Measurements from ENCODE around the gene MIGA2.

The MIGA2 gene

GRCh38 chr9:129060991-129061390 is 24.6 kb downstream of the MIGA2 start:
- no peak overlapping the region for H3K27ac ChIP-seq
- no peak for TF ChIP-seq CTCF (conservative IDR thresholded peaks at IDR 0.05)

- TF ChIP-seq CTCF (conservative IDR thresholded peaks at IDR 0.05), result no peak
- no peak overlapping the region for H3K27ac ChIP-seq
Observed at GRCh38 chr9:129063061-129063460, 26.6 kb downstream of the MIGA2 start.

- no peak for TF ChIP-seq CTCF (conservative IDR thresholded peaks at IDR 0.05)
- no peak overlapping the region for H3K27ac ChIP-seq
Observed at GRCh38 chr9:129064499-129064908, 28.1 kb downstream of the MIGA2 start.

GRCh38 chr9:129068110-129068509 is 31.7 kb downstream of the MIGA2 start:
- no peak overlapping the region for H3K27ac ChIP-seq
- TF ChIP-seq CTCF (conservative IDR thresholded peaks at IDR 0.05), result no peak

- no peak for TF ChIP-seq CTCF (conservative IDR thresholded peaks at IDR 0.05)
- H3K27ac ChIP-seq, result no peak overlapping the region
Observed at GRCh38 chr9:129068990-129069861, 32.8 kb downstream of the MIGA2 start.

- H3K27ac ChIP-seq, result no peak overlapping the region
- no peak for TF ChIP-seq CTCF (conservative IDR thresholded peaks at IDR 0.05)
Observed at GRCh38 chr9:129069862-129070641, 33.6 kb downstream of the MIGA2 start.
